Thyroid gland (tissue), 4 donors: ENCODE data around the gene TST. TPM values are rescaled to one million over a fixed set of nuclear protein-coding genes. Genes with fewer than 3 reads are reported as not detected.

Source experiments
- DNase-seq, 2 donors: peaks; one replicate each; pipeline ENCODE4 v3.0.0-alpha.2; 2019
- H3K27ac ChIP-seq, 3 donors: fragments of 200-600 bp; sonication (generic); 1 replicate in 2 of 3; 2 replicates in 1 of 3; pipeline ENCODE4 v1.5.1; 2016 to 2019; ENCODE audit warnings: mild to moderate bottlenecking in 1 of 3, moderate library complexity in 1 of 3
- H3K27me3 ChIP-seq: fragments of 200-600 bp; sonication (generic); one replicate; pipeline ENCODE4 v1.5.1; 2019
- H3K36me3 ChIP-seq, 2 donors: fragments of 200-600 bp; sonication (generic); one replicate each; pipeline ENCODE4 v1.5.1; 2016 to 2019
- H3K4me1 ChIP-seq, 2 donors: fragments of 200-600 bp; sonication (generic); one replicate each; pipeline ENCODE4 v1.5.1; 2017 to 2019
- H3K4me3 ChIP-seq, 3 donors: fragments of 200-600 bp; sonication (generic); replicated peaks in 1 of 3; 1 replicate in 2 of 3; 2 replicates in 1 of 3; pipeline ENCODE4 v1.5.1; 2016; ENCODE audit warnings: mild to moderate bottlenecking in 1 of 3
- H3K9me3 ChIP-seq: fragments of 200-600 bp; sonication (generic); one replicate; pipeline ENCODE4 v1.5.1; 2017
- CTCF ChIP-seq, 6 experiments: fragments of 200-600 bp in 3 of 6; fragments of 450-650 bp in 3 of 6; sonication (generic) in 3 of 6; IDR thresholded peaks; one replicate each; pipeline ENCODE4 v1.5.1; 2016 to 2019; ENCODE audit warnings: antibody characterized with exemption in 6 of 6, mild to moderate bottlenecking in 2 of 6, inconsistent platforms in 1 of 6, moderate library complexity in 1 of 6
- POLR2A ChIP-seq, 2 donors: fragments of 450-650 bp; IDR thresholded peaks; one replicate each; pipeline ENCODE4 v1.6.1; 2017; ENCODE audit warnings: antibody characterized with exemption in 2 of 2, mild to moderate bottlenecking in 2 of 2, moderate library complexity in 1 of 2
- WGBS, 2 donors: methylation state at CpG; one replicate each; pipeline ENCODE4 v1.1.5; 2017; 5-methylcytosine and 5-hydroxymethylcytosine counted together
- intact Hi-C: fragments of 100-400 bp; cut with DNase I; formaldehyde crosslinking; loops from one replicate; pipeline ENCODE4 v1.15.1; 2023
- total RNA-seq, 4 donors: library from RNA; depleted of rRNA; stranded (reverse); fragments of >200 nt; gene quantifications; one replicate each; pipeline ENCODE4 v1.2.3, GENCODE V29; 2016

TST gene
- total RNA-seq, 4 donors from 2014 or later = 35.7 to 51.2 (median 37.8) TPM

DNA sequence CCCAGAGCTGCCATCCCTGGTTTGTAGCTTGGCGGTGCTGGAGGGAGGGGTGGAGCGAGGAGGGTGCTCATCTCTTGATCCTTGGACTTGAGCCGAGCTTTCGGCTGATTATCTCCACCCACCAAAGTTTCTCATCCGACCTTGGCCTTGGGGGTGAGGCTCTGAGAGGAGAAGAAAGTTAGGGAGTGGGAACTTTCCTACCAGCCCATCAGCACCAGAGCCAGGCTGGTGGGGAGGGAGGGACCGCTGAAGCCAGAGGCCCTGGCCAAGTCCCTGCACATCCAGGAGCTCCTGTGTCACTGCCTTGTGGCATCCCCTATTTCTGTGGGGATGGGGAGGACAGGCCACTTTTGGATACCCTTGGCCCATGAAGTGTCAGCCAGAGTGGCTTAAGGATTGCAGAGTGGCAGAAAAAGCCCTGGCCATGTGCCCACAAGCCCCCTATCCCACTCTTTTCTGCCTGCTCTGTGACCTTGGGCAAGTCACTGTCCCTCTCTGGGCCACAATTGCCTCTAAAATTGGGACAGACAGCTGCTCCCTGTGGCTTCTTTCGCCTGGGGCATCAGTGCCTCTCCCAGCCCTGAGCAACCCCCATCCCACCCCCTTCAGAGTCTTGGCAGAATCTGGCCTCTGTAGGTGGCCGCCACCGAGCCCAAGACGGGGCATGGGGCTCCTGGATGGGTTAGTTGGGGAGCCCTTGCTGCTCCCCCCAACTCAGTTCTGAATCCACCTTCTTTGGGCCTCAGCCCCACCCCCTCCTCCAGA lies 42.5 kb upstream of the TST start:
- Histone ChIP-seq H3K27me3 (no peaks in the 10 kb centered on the region), H3K4me1 (no peaks in the 10 kb centered on the region), H3K4me3 (no peak overlapping the region), H3K27ac (no peak overlapping the region), H3K9me3 (no peaks in the 10 kb centered on the region), H3K36me3 (no peaks in the 10 kb centered on the region)
- TF ChIP-seq CTCF (IDR thresholded peaks at IDR 0.05) (no peak), POLR2A (IDR thresholded peaks at IDR 0.05) (no peak)
- intact Hi-C loops = no loop called here
- 87 to 91% methylated on average over 10 of the region's 10 CpGs for WGBS, 2 donors
- no peak for DNase-seq

GRCh38 chr22:37060801-37061610 lies 41.8 kb upstream of the TST start:
- DNase-seq = no peak
- no peaks in the 10 kb centered on the region for H3K36me3 ChIP-seq
- no peaks in the 10 kb centered on the region for H3K4me1 ChIP-seq
- intact Hi-C loops = no loop called here
- H3K4me3 ChIP-seq = no peak overlapping the region
- no peaks in the 10 kb centered on the region for H3K9me3 ChIP-seq
- no peaks in the 10 kb centered on the region for H3K27me3 ChIP-seq
- TF ChIP-seq POLR2A (IDR thresholded peaks at IDR 0.05) (no peak), CTCF (IDR thresholded peaks at IDR 0.05) (no peak)
- WGBS, 2 donors = 88 to 90% methylated on average over 28 of the region's 28 CpGs
- no peak overlapping the region for H3K27ac ChIP-seq

- H3K4me3 ChIP-seq = no peak overlapping the region
- no peak for DNase-seq
- no peaks in the 10 kb centered on the region for H3K27me3 ChIP-seq
- H3K4me1 ChIP-seq = no peaks in the 10 kb centered on the region
- no peaks in the 10 kb centered on the region for H3K36me3 ChIP-seq
- WGBS, 2 donors = 66 to 87% methylated on average over 2 to 3 of the region's 9 CpGs
- intact Hi-C loops = loop anchor here (10.0 kb wide), 1 partner anchor 275 kb away; no protein-coding TSS in a partner anchor
- no peak for TF ChIP-seq CTCF (IDR thresholded peaks at IDR 0.05)
- TF ChIP-seq POLR2A (IDR thresholded peaks at IDR 0.05) = no peak
- H3K27ac ChIP-seq = no peak overlapping the region
- H3K9me3 ChIP-seq = no peaks in the 10 kb centered on the region
Measured at GRCh38 chr22:37059876-37060449, 40.7 kb upstream of the TST start.

- 89 to 94% methylated on average over 22 to 26 of the region's 28 CpGs for WGBS, 2 donors
- Histone ChIP-seq H3K9me3 (no peaks in the 10 kb centered on the region), H3K4me1 (no peaks in the 10 kb centered on the region), H3K27me3 (no peaks in the 10 kb centered on the region), H3K36me3 (no peaks in the 10 kb centered on the region), H3K27ac (no peak overlapping the region), H3K4me3 (no peak overlapping the region)
- no peak for DNase-seq
- intact Hi-C loops = loop anchor here (10.0 kb wide), 1 partner anchor 274 kb away; no protein-coding TSS in a partner anchor
- TF ChIP-seq CTCF (IDR thresholded peaks at IDR 0.05) (no peak), POLR2A (IDR thresholded peaks at IDR 0.05) (no peak)
Measured at GRCh38 chr22:37058917-37059701, 39.9 kb upstream of the TST start.
